ENCODE data around the gene HOXA9. TPM values are rescaled to one million over a fixed set of nuclear protein-coding genes. Genes with fewer than 3 reads are reported as not detected.

The HOXA9 gene
- total and polyA plus RNA-seq, 10 of the 15 experiments (the other 5 are each of a cell fraction or from before 2014, with no cell fraction given) = not detected

DNA sequence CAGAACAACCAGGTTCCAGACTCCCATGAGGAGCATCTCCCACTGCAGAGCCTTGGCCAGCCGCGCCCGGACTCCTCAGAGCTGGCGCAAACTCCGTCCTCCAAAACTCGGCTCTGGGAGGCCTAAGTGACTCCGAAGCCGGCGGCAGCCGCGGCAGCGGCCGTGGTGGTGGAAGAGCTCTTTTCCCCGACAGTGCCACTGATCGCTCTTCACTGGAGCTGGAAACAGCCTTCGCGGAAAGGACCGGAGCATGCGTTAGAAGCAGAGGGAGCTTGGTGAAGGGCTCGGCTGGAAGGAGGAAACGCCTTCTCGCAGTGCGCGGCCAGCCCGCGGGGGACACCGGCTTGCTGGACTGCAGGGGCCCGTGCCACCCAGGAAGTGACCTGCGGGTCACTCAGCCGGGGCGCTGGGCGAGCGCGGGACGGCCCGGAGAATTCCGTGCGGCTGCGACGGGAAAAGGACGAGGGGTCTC lies 39.5 kb upstream of the HOXA9 start:
- in situ Hi-C loops (cut with MboI) (loop anchor here (5.0 kb wide), 1 partner anchor 717 kb away; no protein-coding TSS in a partner anchor), intact Hi-C loops (cut with micrococcal nuclease; ENCODE audit: unreplicated experiment) (no loop called here)
- H3K27me3 ChIP-seq (replicated peaks in 1 of 2; ENCODE audit: control insufficient read depth in 2 of 2, insufficient read depth in 2 of 2, low read length in 1 of 2) = peaks cover 25 to 48% of the 10 kb centered on the region in 2 experiments
- WGBS (ENCODE audit: insufficient coverage, insufficient replicate concordance, low lambda C conversion rate, missing lambda C conversion rate) = 41% methylated on average over 41 of the region's 41 CpGs
- H3K4me1 ChIP-seq (ENCODE audit: control insufficient read depth, insufficient read depth, low read length) = no peaks in the 10 kb centered on the region
- BruUV-seq (replicated peaks) = no TSS peak
- H3K27ac ChIP-seq (ENCODE audit: control insufficient read depth, insufficient read depth) = no peak overlapping the region
- ChIA-PET SMC1A (ENCODE audit: uncharacterized antibody, unreplicated experiment) (no interaction called here), POLR2A (no interaction called here), RAD21 (ENCODE audit: unreplicated experiment) (interaction anchor here (0.5 to 0.6 kb wide), 2 partner anchors 817 to 1060 kb away, joined by 3 read pairs; no protein-coding TSS in a partner anchor), CTCF (interaction anchor here (0.6 to 1.8 kb wide), 2 partner anchors 9 to 82 kb away, joined by 3 to 8 read pairs; no protein-coding TSS in a partner anchor)
- ATAC-seq = no peak
- H3K4me3 ChIP-seq = no peak overlapping the region
- TF ChIP-seq ZNF207 (IDR thresholded peaks at IDR 0.05; ENCODE audit: borderline replicate concordance) = no peak
- no peak for TF ChIP-seq SMC3 (IDR thresholded peaks at IDR 0.05; ENCODE audit: borderline replicate concordance, low read length)
- TF ChIP-seq TAF1 (IDR thresholded peaks at IDR 0.05; ENCODE audit: borderline replicate concordance, low read depth, low read length) = no peak
- no peak for TF ChIP-seq POLR2AphosphoS5 (IDR thresholded peaks at IDR 0.05; ENCODE audit: low read length)
- no peak for TF ChIP-seq CREB1 (IDR thresholded peaks at IDR 0.05; ENCODE audit: low read depth)
- no peak for TF ChIP-seq DPF2 (IDR thresholded peaks at IDR 0.05)
- TF ChIP-seq RB1 (IDR thresholded peaks at IDR 0.05; ENCODE audit: borderline replicate concordance) = no peak
- no peak for TF ChIP-seq NR2C1 (IDR thresholded peaks at IDR 0.05)
- no peak for TF ChIP-seq NFYA (IDR thresholded peaks at IDR 0.05; ENCODE audit: borderline replicate concordance, low read depth, low read length)
- TF ChIP-seq, protein P1, sequence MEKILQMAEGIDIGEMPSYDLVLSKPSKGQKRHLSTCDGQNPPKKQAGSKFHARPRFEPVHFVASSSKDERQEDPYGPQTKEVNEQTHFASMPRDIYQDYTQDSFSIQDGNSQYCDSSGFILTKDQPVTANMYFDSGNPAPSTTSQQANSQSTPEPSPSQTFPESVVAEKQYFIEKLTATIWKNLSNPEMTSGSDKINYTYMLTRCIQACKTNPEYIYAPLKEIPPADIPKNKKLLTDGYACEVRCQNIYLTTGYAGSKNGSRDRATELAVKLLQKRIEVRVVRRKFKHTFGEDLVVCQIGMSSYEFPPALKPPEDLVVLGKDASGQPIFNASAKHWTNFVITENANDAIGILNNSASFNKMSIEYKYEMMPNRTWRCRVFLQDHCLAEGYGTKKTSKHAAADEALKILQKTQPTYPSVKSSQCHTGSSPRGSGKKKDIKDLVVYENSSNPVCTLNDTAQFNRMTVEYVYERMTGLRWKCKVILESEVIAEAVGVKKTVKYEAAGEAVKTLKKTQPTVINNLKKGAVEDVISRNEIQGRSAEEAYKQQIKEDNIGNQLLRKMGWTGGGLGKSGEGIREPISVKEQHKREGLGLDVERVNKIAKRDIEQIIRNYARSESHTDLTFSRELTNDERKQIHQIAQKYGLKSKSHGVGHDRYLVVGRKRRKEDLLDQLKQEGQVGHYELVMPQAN (conservative IDR thresholded peaks at IDR 0.05) = no peak
- TF ChIP-seq RBBP5 (conservative IDR thresholded peaks at IDR 0.05) = no peak
- TF ChIP-seq EZH2 (IDR thresholded peaks at IDR 0.05; ENCODE audit: borderline replicate concordance, control insufficient read depth, low read depth, low read length) = no peak
- TF ChIP-seq GATAD2B (conservative IDR thresholded peaks at IDR 0.05; ENCODE audit: low read depth) = no peak
- TF ChIP-seq YBX1 (IDR thresholded peaks at IDR 0.05) = no peak
- TF ChIP-seq IKZF2 (IDR thresholded peaks at IDR 0.05) = no peak
- TF ChIP-seq SIN3A (IDR thresholded peaks at IDR 0.05; ENCODE audit: low read depth, low read length) = no peak
- TF ChIP-seq STAT3 (IDR thresholded peaks at IDR 0.05; ENCODE audit: low read depth, low read length) = no peak
- no peaks in the 10 kb centered on the region for H3K9me3 ChIP-seq (replicated peaks; ENCODE audit: control insufficient read depth, insufficient read depth, low read length)
- DNase-seq (ENCODE audit: low read depth, low spot score) = no peak
- no peak overlapping the region for H2AFZ ChIP-seq (ENCODE audit: control insufficient read depth, low read depth, low read length)
- no peak for FAIRE-seq
- no peaks in the 10 kb centered on the region for H3K79me2 ChIP-seq (ENCODE audit: control insufficient read depth, insufficient read depth, low read length)
- H4K20me1 ChIP-seq (ENCODE audit: control insufficient read depth, insufficient read depth) = no peaks in the 10 kb centered on the region
- H3K4me2 ChIP-seq (ENCODE audit: control insufficient read depth, insufficient read depth) = no peak overlapping the region
- H3K9ac ChIP-seq (ENCODE audit: control insufficient read depth, insufficient read depth, low read length) = no peak overlapping the region
- H3K36me3 ChIP-seq (ENCODE audit: control insufficient read depth in 2 of 2, insufficient read depth in 2 of 2, low read length in 1 of 2) = no peaks in the 10 kb centered on the region

Data from GM12878 (cell line).